Fibroblast of lung (primary cell): ENCODE data around the gene ARHGAP1. TPM values are rescaled to one million over a fixed set of nuclear protein-coding genes. Genes with fewer than 3 reads are reported as not detected.

Experiments used
- DNase-seq, 2 donors: peaks; one replicate each; pipeline versions ENCODE4 v3.0.0 to v3.0.0-alpha.2; 2010; ENCODE audit warnings: low read depth in 2 of 2
- H2AFZ ChIP-seq: 2 replicates; pipeline ENCODE4 v1.5.1; 2012; ENCODE audit warnings: low read length, control low read depth, inconsistent platforms
- H3K27ac ChIP-seq: 2 replicates; pipeline ENCODE4 v1.5.1; 2011; ENCODE audit warnings: low read length, control low read depth; ENCODE audit not compliant: insufficient read depth
- H3K27me3 ChIP-seq: 2 replicates; pipeline ENCODE4 v1.5.1; 2011; ENCODE audit warnings: mild to moderate bottlenecking, low read length; ENCODE audit not compliant: control insufficient read depth, insufficient read depth
- H3K36me3 ChIP-seq: 2 replicates; pipeline ENCODE4 v1.5.1; 2011; ENCODE audit warnings: low read length; ENCODE audit not compliant: control insufficient read depth, insufficient read depth
- H3K4me1 ChIP-seq: 2 replicates; pipeline ENCODE4 v1.5.1; 2011; ENCODE audit warnings: low read length; ENCODE audit not compliant: control insufficient read depth, insufficient read depth; ENCODE audit errors: extremely low read depth
- H3K4me2 ChIP-seq: 2 replicates; pipeline ENCODE4 v1.5.1; 2011; ENCODE audit warnings: low read length, control low read depth; ENCODE audit not compliant: insufficient read depth; ENCODE audit errors: extremely low read depth
- H3K4me3 ChIP-seq, 4 experiments: fragments of 200-600 bp in 1 of 4; sonication (generic) in 1 of 4; replicated peaks in 1 of 4; 2 replicates each; pipeline ENCODE4 v1.5.1; 2011 to 2016; ENCODE audit warnings: low read length in 4 of 4, low read depth in 3 of 4, mild to moderate bottlenecking in 3 of 4, control low read depth in 2 of 4, inconsistent platforms in 1 of 4, mixed read lengths in 1 of 4; ENCODE audit not compliant: insufficient read depth in 1 of 4; ENCODE audit errors: control extremely low read depth in 1 of 4
- H3K79me2 ChIP-seq: 2 replicates; pipeline ENCODE4 v1.5.1; 2012; ENCODE audit warnings: mild to moderate bottlenecking, low read length, inconsistent platforms; ENCODE audit not compliant: control insufficient read depth, insufficient read depth
- H3K9ac ChIP-seq: 2 replicates; pipeline ENCODE4 v1.5.1; 2011; ENCODE audit warnings: mild to moderate bottlenecking, low read length, control low read depth; ENCODE audit not compliant: insufficient read depth
- H3K9me3 ChIP-seq: 2 replicates; pipeline ENCODE4 v1.5.1; 2012; ENCODE audit warnings: low read depth, low read length; ENCODE audit not compliant: control insufficient read depth, insufficient read depth
- H4K20me1 ChIP-seq: 2 replicates; pipeline ENCODE4 v1.5.1; 2011; ENCODE audit warnings: low read length; ENCODE audit not compliant: control insufficient read depth, insufficient read depth; ENCODE audit errors: extremely low read depth
- CTCF ChIP-seq, 2 donors: IDR thresholded peaks in 1 of 2; conservative IDR thresholded peaks in 1 of 2; 1 replicate in 1 of 2; 2 replicates in 1 of 2; pipeline ENCODE4 v1.5.1; 2011 to 2012; ENCODE audit warnings: low read length in 2 of 2, control low read depth in 1 of 2, inconsistent platforms in 1 of 2, low read depth in 1 of 2, mild to moderate bottlenecking in 1 of 2
- EZH2 ChIP-seq: IDR thresholded peaks from 2 replicates; pipeline ENCODE4 v1.5.1; 2012; ENCODE audit warnings: low read length, control low read depth, mild to moderate bottlenecking; ENCODE audit errors: missing control alignments
- polyA minus RNA-seq: library from RNA; depleted of rRNA, polyadenylated mRNA; stranded (reverse); fragments of >200 nt; gene quantifications from 2 replicates; pipeline ENCODE4 v1.2.3, GENCODE V29; 2011; ENCODE audit warnings: low replicate concordance
- polyA plus RNA-seq, 2 donors: library from polyadenylated mRNA; depleted of rRNA in 1 of 2; stranded (reverse) in 1 of 2; unstranded in 1 of 2; fragments of >200 nt; gene quantifications; 2 replicates each; pipeline ENCODE4 v1.2.1, GENCODE V29; 2011 to 2012; ENCODE audit warnings: missing spikeins in 1 of 2
- total RNA-seq: library from RNA; depleted of rRNA; stranded (reverse); fragments of >200 nt; gene quantifications from 2 replicates; pipeline ENCODE4 v1.2.1, GENCODE V29; 2014

ARHGAP1 gene
- 28.8 and 38.0 TPM in 2 replicates for total RNA-seq
- 34.4 and 41.0 TPM in 2 replicates for polyA plus RNA-seq
- 118 TPM in 2 replicates for polyA plus RNA-seq (2012)
- polyA minus RNA-seq = 749 and 906 TPM in 2 replicates

GRCh38 chr11:46700241-46701077, at the start of gene ARHGAP1, which contains the start of gene ZNF408:
ARHGAP1 (minus strand) TSS chr11:46700619; CDS start chr11:46696107, 4,512 bp downstream.
ZNF408 (plus strand) TSS chr11:46701031; CDS start chr11:46701048, 17 bp downstream.
- H4K20me1 ChIP-seq = no peaks in the 10 kb centered on the region
- peaks cover 23% of the 10 kb centered on the region for H3K36me3 ChIP-seq
- no peaks in the 10 kb centered on the region for H3K27me3 ChIP-seq
- H3K4me3 ChIP-seq = peak within 1 kb of the TSS; percentile 88 to 100 (median 93)
- H3K9me3 ChIP-seq = no peaks in the 10 kb centered on the region
- H3K4me2 ChIP-seq = peak within 1 kb of the TSS; percentile 90
- H3K4me1 ChIP-seq = peaks cover 7% of the 10 kb centered on the region
- TF ChIP-seq EZH2 (no peak), CTCF (conservative IDR thresholded peaks at IDR 0.05 in 1 of 2, IDR thresholded peaks at IDR 0.05 in 1 of 2; ENCODE audit: low read depth in 1 of 2, low read length in 2 of 2) (no peak)
- peak; percentile 99 for DNase-seq
- peaks cover 50% of the 10 kb centered on the region for H3K79me2 ChIP-seq
- peak within 1 kb of the TSS; percentile 89 for H3K27ac ChIP-seq
- peak within 1 kb of the TSS; percentile 78 for H3K9ac ChIP-seq
- H2AFZ ChIP-seq = peak within 1 kb of the TSS; percentile 75

GRCh38 chr11:46747150-46747549, 46.7 kb upstream of the ARHGAP1 start:
- H3K36me3 ChIP-seq = peaks cover 22% of the 10 kb centered on the region
- H3K9me3 ChIP-seq = no peaks in the 10 kb centered on the region
- H4K20me1 ChIP-seq = no peaks in the 10 kb centered on the region
- no peak overlapping the region for H3K4me2 ChIP-seq
- no peak for DNase-seq
- TF ChIP-seq CTCF (conservative IDR thresholded peaks at IDR 0.05 in 1 of 2, IDR thresholded peaks at IDR 0.05 in 1 of 2; ENCODE audit: low read depth in 1 of 2, low read length in 2 of 2) (no peak), EZH2 (no peak)
- no peak overlapping the region for H2AFZ ChIP-seq
- H3K4me1 ChIP-seq = no peaks in the 10 kb centered on the region
- no peak overlapping the region for H3K4me3 ChIP-seq
- no peaks in the 10 kb centered on the region for H3K79me2 ChIP-seq
- no peaks in the 10 kb centered on the region for H3K27me3 ChIP-seq
- H3K9ac ChIP-seq = no peak overlapping the region
- no peak overlapping the region for H3K27ac ChIP-seq

- no peaks in the 10 kb centered on the region for H3K4me1 ChIP-seq
- H3K9me3 ChIP-seq = no peaks in the 10 kb centered on the region
- no peaks in the 10 kb centered on the region for H4K20me1 ChIP-seq
- H2AFZ ChIP-seq = no peak overlapping the region
- no peak overlapping the region for H3K4me3 ChIP-seq
- no peak overlapping the region for H3K9ac ChIP-seq
- H3K27me3 ChIP-seq = no peaks in the 10 kb centered on the region
- no peak overlapping the region for H3K4me2 ChIP-seq
- no peak overlapping the region for H3K27ac ChIP-seq
- H3K36me3 ChIP-seq = peaks cover 18% of the 10 kb centered on the region
- TF ChIP-seq EZH2 (no peak), CTCF (conservative IDR thresholded peaks at IDR 0.05 in 1 of 2, IDR thresholded peaks at IDR 0.05 in 1 of 2; ENCODE audit: low read depth in 1 of 2, low read length in 2 of 2) (no peak)
- H3K79me2 ChIP-seq = no peaks in the 10 kb centered on the region
- DNase-seq = no peak
Measured at GRCh38 chr11:46745995-46746394, 45.6 kb upstream of the ARHGAP1 start.
